ENCODE measurements around the gene KREMEN2.

The KREMEN2 gene

GRCh38 chr16:3007059-3007956, 43.2 kb downstream of the KREMEN2 start:
- no peak for FAIRE-seq

GRCh38 chr16:3007957-3008689, 44.0 kb downstream of the KREMEN2 start:
- FAIRE-seq = no peak

- FAIRE-seq = no peak
Measured at GRCh38 chr16:3008690-3009037, 44.6 kb downstream of the KREMEN2 start.

- FAIRE-seq = no peak
Measured at GRCh38 chr16:3009568-3010390, 45.7 kb downstream of the KREMEN2 start.

- FAIRE-seq = no peak
Measured at GRCh38 chr16:3010510-3010909, 46.4 kb downstream of the KREMEN2 start.

GRCh38 chr16:3012246-3012645, 48.2 kb downstream of the KREMEN2 start:
- FAIRE-seq = no peak

- FAIRE-seq = no peak
Measured at GRCh38 chr16:3012828-3013420, 48.8 kb downstream of the KREMEN2 start, which contains the start of gene CLDN9. CLDN9 (plus strand) TSS chr16:3012923; CDS start chr16:3013363, 440 bp downstream.

- FAIRE-seq = no peak
Measured at GRCh38 chr16:3013491-3013951, 49.4 kb downstream of the KREMEN2 start.

GRCh38 chr16:3013998-3014690, 50.1 kb downstream of the KREMEN2 start:
- no peak for FAIRE-seq

- FAIRE-seq = no peak
Measured at GRCh38 chr16:3014971-3015370, 50.9 kb downstream of the KREMEN2 start.

GRCh38 chr16:3015865-3016521, 51.9 kb downstream of the KREMEN2 start:
- FAIRE-seq = no peak

GRCh38 chr16:3017344-3017743, 53.3 kb downstream of the KREMEN2 start:
- no peak for FAIRE-seq
